Nephron (organoid): Measurements from ENCODE around the gene CCNL1.

Source experiments
- H3K27ac Mint-ChIP-seq, 3 experiments: 2 replicates each; pipeline ENCODE4 v1.8.0; 2020; ENCODE audit warnings: mixed read lengths in 3 of 3, mild to moderate bottlenecking in 2 of 3, moderate library complexity in 1 of 3
- H3K27me3 Mint-ChIP-seq: 2 replicates; pipeline ENCODE4 v1.8.0; 2021; ENCODE audit warnings: low read depth, mild to moderate bottlenecking, moderate library complexity, mixed read lengths
- H3K36me3 Mint-ChIP-seq: 2 replicates; pipeline ENCODE4 v1.8.0; 2020; ENCODE audit warnings: low read depth, mixed read lengths
- H3K4me1 Mint-ChIP-seq: 2 replicates; pipeline ENCODE4 v1.8.0; 2020; ENCODE audit warnings: mixed read lengths
- H3K4me3 Mint-ChIP-seq, 3 experiments: 2 replicates each; pipeline ENCODE4 v1.8.0; 2020; ENCODE audit warnings: mild to moderate bottlenecking in 3 of 3, mixed read lengths in 3 of 3, moderate library complexity in 2 of 3
- H3K9me3 Mint-ChIP-seq: 2 replicates; pipeline ENCODE4 v1.8.0; 2020; ENCODE audit warnings: mixed read lengths
- TF ChIP-seq, protein P1 (sequence below), 3 experiments: fragments of 200-600 bp; sonication (generic); IDR thresholded peaks; one replicate each; pipeline ENCODE4 v1.5.0; 2021; ENCODE audit warnings: antibody characterized with exemption in 3 of 3; ENCODE audit not compliant: unreplicated experiment in 3 of 3

Gene CCNL1

DNA sequence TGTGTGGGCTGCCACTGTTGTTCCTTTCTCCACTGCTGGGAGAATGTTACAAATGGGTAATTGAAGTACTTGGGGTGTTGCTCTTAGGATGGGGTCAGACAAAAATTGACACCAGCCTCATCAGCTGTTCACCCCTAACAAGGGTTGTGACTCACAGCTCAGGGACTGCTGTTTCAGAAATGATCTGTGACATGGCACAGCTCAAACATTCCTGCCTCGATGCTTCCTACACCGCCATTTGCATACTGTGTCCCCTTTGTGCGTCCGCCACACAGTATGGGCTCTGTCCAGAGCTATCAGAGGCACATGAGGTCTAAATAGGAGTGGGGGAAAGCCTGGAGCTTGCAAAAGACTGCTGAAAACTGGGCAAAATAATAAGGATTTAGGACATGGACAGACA, 43.9 kb downstream of the CCNL1 start:
- H3K27me3 Mint-ChIP-seq: peaks cover 4% of the 10 kb centered on the region
- H3K9me3 Mint-ChIP-seq: no peaks in the 10 kb centered on the region
- TF ChIP-seq, protein P1, sequence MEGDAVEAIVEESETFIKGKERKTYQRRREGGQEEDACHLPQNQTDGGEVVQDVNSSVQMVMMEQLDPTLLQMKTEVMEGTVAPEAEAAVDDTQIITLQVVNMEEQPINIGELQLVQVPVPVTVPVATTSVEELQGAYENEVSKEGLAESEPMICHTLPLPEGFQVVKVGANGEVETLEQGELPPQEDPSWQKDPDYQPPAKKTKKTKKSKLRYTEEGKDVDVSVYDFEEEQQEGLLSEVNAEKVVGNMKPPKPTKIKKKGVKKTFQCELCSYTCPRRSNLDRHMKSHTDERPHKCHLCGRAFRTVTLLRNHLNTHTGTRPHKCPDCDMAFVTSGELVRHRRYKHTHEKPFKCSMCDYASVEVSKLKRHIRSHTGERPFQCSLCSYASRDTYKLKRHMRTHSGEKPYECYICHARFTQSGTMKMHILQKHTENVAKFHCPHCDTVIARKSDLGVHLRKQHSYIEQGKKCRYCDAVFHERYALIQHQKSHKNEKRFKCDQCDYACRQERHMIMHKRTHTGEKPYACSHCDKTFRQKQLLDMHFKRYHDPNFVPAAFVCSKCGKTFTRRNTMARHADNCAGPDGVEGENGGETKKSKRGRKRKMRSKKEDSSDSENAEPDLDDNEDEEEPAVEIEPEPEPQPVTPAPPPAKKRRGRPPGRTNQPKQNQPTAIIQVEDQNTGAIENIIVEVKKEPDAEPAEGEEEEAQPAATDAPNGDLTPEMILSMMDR (IDR thresholded peaks at IDR 0.05; ENCODE audit: unreplicated experiment in 3 of 3): no peak
- peaks cover 15% of the 10 kb centered on the region for H3K4me1 Mint-ChIP-seq
- H3K36me3 Mint-ChIP-seq: no peaks in the 10 kb centered on the region
- no peak overlapping the region for H3K4me3 Mint-ChIP-seq
- no peak overlapping the region for H3K27ac Mint-ChIP-seq

DNA sequence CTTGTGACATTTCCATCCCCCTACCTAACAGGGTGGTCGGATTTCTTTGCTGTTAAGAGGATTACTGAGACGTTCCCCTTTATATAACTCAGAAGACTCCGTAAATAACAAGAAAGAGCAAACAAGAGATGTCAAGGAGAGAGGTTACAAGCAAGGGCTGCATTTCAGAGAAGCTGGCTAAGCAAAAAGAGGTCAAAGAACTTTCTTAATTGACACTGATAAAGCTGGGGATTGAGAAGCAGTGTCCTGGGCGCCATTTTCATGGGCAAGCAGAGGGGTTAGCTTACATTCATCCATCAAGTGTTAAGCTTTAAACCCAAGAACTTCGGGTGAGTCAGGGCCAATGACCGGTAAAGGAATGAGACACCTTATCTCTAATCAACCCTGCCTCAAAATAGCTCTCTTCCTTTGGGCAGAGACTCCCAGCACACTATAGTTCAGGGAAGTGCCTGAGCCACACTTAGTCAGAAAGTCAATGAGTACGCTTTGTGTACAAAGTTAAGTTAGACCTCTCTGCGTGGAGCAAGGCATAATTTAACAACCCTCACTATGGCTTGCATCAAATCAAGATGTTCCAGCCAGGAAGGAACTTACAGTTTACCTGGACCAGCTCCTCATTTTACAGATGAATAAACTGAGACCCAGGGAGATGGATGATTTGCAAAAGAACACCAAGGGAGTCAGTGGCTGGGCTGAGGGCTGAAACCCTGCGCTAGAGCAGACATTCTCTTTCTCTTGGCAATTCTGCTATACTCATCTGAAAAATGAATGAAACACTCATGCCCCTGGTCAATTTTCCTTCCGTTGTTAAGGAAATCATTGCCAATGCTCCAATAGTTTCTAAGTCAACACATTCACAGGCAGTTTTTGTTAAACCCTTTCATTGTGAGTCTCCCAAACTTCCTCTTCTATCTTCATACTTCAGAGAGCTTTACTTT, 44.6 kb downstream of the CCNL1 start:
- Mint-ChIP-seq H3K9me3 (no peaks in the 10 kb centered on the region), H3K27me3 (peaks cover 4% of the 10 kb centered on the region), H3K4me1 (peaks cover 21% of the 10 kb centered on the region)

DNA sequence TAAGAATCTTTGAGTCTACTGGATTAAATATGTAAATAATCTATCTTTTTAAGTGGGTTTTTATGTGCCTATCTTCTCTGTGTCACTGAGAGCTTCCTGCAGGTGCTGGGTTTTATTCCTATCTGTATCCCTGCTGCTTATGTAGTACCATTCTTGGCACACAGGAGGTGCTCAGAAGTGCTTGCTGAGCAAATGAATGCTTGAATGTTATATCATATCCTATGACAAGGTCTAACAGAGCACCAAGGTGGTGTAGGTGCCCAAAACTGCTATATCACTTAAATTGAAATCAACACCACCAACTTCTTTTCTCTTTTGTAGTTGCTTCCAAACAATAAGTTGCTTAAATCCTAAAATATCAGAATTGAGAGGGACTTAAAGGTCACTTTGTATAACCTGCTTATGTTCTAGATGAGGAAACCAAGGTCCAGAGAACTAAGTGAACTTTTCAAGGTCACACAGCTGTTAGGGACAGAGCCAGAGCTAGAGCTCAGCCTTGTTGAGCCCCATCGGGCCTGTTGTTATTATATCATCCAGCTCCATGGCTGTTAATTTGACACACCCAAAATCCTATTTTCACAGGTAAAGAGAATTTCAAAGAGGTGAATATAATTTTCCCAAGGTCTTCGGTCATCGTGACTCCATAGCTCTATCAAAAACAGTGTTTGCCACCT, 46.0 kb downstream of the CCNL1 start:
- Mint-ChIP-seq H3K36me3 (no peaks in the 10 kb centered on the region), H3K27me3 (peaks cover 4% of the 10 kb centered on the region), H3K4me1 (peaks cover 21% of the 10 kb centered on the region), H3K9me3 (no peaks in the 10 kb centered on the region), H3K27ac (no peak overlapping the region), H3K4me3 (no peak overlapping the region)
- TF ChIP-seq, protein P1 (IDR thresholded peaks at IDR 0.05; ENCODE audit: unreplicated experiment in 3 of 3): no peak

More for the DNA sequence above, 44.6 kb downstream of the CCNL1 start:
- TF ChIP-seq, protein P1 (IDR thresholded peaks at IDR 0.05; ENCODE audit: unreplicated experiment in 3 of 3): no peak
- H3K4me3 Mint-ChIP-seq: no peak overlapping the region
- H3K27ac Mint-ChIP-seq: peak overlapping the region in 1 of 3 experiments; percentile 7
- H3K36me3 Mint-ChIP-seq: no peaks in the 10 kb centered on the region

DNA sequence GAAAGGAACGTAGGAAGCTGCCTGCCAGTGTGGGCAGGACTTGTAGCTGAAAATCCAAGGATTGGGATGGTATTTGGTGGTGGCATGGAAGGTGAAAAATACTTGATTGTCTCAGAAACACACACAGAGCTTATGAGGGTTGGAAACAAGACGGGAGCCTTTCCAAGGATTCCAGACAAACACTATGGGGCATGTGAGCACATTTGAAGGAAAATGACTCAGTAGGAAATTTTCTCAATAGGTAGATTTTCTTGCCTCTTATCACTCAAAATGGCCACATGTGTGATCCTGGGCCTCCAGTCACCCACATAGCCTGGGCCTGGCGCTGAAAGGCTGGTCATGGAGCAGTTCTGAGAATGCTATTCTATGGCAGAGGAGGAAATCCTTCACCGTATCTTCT, 47.4 kb downstream of the CCNL1 start:
- no peaks in the 10 kb centered on the region for H3K9me3 Mint-ChIP-seq
- peaks cover 4% of the 10 kb centered on the region for H3K27me3 Mint-ChIP-seq
- peaks cover 29% of the 10 kb centered on the region for H3K4me1 Mint-ChIP-seq
- H3K36me3 Mint-ChIP-seq: no peaks in the 10 kb centered on the region
- no peak overlapping the region for H3K4me3 Mint-ChIP-seq
- H3K27ac Mint-ChIP-seq: peak overlapping the region in 2 of 3 experiments; percentile 26 to 91
- TF ChIP-seq, protein P1 (IDR thresholded peaks at IDR 0.05; ENCODE audit: unreplicated experiment in 3 of 3): no peak

DNA sequence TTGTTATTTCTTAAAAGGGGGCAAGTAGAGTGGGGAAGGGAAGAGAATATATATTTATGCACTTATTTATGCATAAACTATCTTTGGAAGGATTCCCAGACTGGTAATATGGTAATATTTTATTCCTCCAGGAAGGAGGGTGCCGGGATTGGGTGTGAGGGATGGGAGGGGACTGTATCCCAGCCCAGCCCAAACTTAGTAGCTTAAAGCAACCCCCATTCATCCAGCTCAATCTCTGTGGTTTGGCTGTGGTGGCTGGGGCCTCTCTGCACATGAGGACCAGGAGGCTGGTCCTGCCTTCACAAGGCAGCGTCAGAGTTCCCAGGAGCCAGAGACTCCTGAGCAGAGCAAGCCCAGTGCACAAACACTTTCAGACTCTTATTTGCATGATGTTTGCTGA, 48.4 kb downstream of the CCNL1 start:
- Mint-ChIP-seq H3K4me1 (peaks cover 35% of the 10 kb centered on the region), H3K9me3 (no peaks in the 10 kb centered on the region)

More for the DNA sequence above, 48.4 kb downstream of the CCNL1 start:
- Mint-ChIP-seq H3K27me3 (peaks cover 4% of the 10 kb centered on the region), H3K27ac (peak overlapping the region; percentile 90 to 94 (median 91)), H3K36me3 (no peaks in the 10 kb centered on the region), H3K4me3 (no peak overlapping the region)
- TF ChIP-seq, protein P1 (IDR thresholded peaks at IDR 0.05; ENCODE audit: unreplicated experiment in 3 of 3): no peak
